Stimulated activated CD4-positive, alpha-beta T cell treated with anti-CD3 and anti-CD28 coated beads, Interleukin-1b, Interleukin-23, amount 100 ng/mL, for 48 hours (primary cell): ENCODE results near the gene PLPPR1.
"Not testable (repeated sequence)": the region's sequence is repeated elsewhere in the genome, so short reads cannot be mapped to it uniquely, and the experiment has no call there.

Source experiments
- DNase-seq: peaks from one replicate; pipeline ENCODE4 v3.0.0-alpha.2; 2020

Gene PLPPR1

GRCh38 chr9:101028346-101029314, at the start of gene PLPPR1:
Gene PLPPR1, plus strand, starts transcription at chr9:101028727.
- DNase-seq = no peak

- no peak for DNase-seq
Measured at GRCh38 chr9:100989731-100990130, 38.8 kb upstream of the PLPPR1 start.

- DNase-seq = no peak
Measured at GRCh38 chr9:100990605-100991381, 37.7 kb upstream of the PLPPR1 start.

- DNase-seq = no peak
Measured at GRCh38 chr9:100992632-100993031, 35.9 kb upstream of the PLPPR1 start.

GRCh38 chr9:100999906-101000544, 28.5 kb upstream of the PLPPR1 start:
- DNase-seq = no peak

GRCh38 chr9:101005246-101005645, 23.3 kb upstream of the PLPPR1 start:
- DNase-seq = no peak

- DNase-seq = no peak
Measured at GRCh38 chr9:101014566-101014965, 14.0 kb upstream of the PLPPR1 start.

- DNase-seq = no peak
Measured at GRCh38 chr9:101018467-101018866, 10.1 kb upstream of the PLPPR1 start.

GRCh38 chr9:101022704-101023103, 5.8 kb upstream of the PLPPR1 start:
- no peak for DNase-seq

GRCh38 chr9:101025940-101026339, 2.6 kb upstream of the PLPPR1 start:
- DNase-seq = no peak

- DNase-seq = no peak
Measured at GRCh38 chr9:101026824-101027223, 1.7 kb upstream of the PLPPR1 start.

GRCh38 chr9:101027236-101027635, 1.3 kb upstream of the PLPPR1 start:
- DNase-seq = no peak

GRCh38 chr9:101027733-101028345, 688 bp upstream of the PLPPR1 start:
- DNase-seq = no peak

- no peak for DNase-seq
Measured at GRCh38 chr9:101029315-101030085, 973 bp downstream of the PLPPR1 start.

GRCh38 chr9:101030086-101030391, 1.5 kb downstream of the PLPPR1 start:
- DNase-seq = no peak

- DNase-seq = no peak
Measured at GRCh38 chr9:101032426-101032825, 3.9 kb downstream of the PLPPR1 start.

GRCh38 chr9:101034222-101034621, 5.7 kb downstream of the PLPPR1 start:
- DNase-seq = no peak

GRCh38 chr9:101035098-101035497, 6.6 kb downstream of the PLPPR1 start:
- DNase-seq = no peak

GRCh38 chr9:101037430-101037829, 8.9 kb downstream of the PLPPR1 start:
- no peak for DNase-seq

- DNase-seq = no peak
Measured at GRCh38 chr9:101038488-101038887, 10.0 kb downstream of the PLPPR1 start.

GRCh38 chr9:101039581-101039980, 11.1 kb downstream of the PLPPR1 start:
- not testable (repeated sequence) for DNase-seq

- no peak for DNase-seq
Measured at GRCh38 chr9:101047848-101048397, 19.4 kb downstream of the PLPPR1 start.
